Ovary (tissue), 9 donors: ENCODE measurements around the gene CAB39L. TPM values are rescaled to one million over a fixed set of nuclear protein-coding genes. Genes with fewer than 3 reads are reported as not detected.

Experiments
- DNase-seq, 5 donors: peaks; one replicate each; pipeline ENCODE4 v3.0.0-alpha.2; 2019 to 2020
- H3K27ac ChIP-seq, 2 donors: fragments of 200-600 bp; one replicate each; pipeline versions ENCODE4 v1.5.1 to v1.8.0; 2019 to 2022
- H3K27me3 ChIP-seq: fragments of 200-600 bp; one replicate; pipeline ENCODE4 v1.8.0; 2022
- H3K36me3 ChIP-seq: fragments of 200-600 bp; sonication (generic); one replicate; pipeline ENCODE4 v1.5.1; 2019
- H3K4me1 ChIP-seq: one replicate; pipeline ENCODE4 v1.8.1; 2013; ENCODE audit warnings: mild to moderate bottlenecking, moderate library complexity; ENCODE audit not compliant: insufficient read depth
- H3K4me3 ChIP-seq: fragments of 200-600 bp; sonication (generic); one replicate; pipeline ENCODE4 v1.5.1; 2017
- H3K9me3 ChIP-seq, 2 donors: fragments of 200-600 bp in 1 of 2; sonication (generic) in 1 of 2; one replicate each; pipeline versions ENCODE4 v1.5.1 to v1.8.1; 2013 to 2019; ENCODE audit warnings: mild to moderate bottlenecking in 1 of 2, moderate library complexity in 1 of 2
- CTCF ChIP-seq, 3 donors: fragments of 450-650 bp in 2 of 3; fragments of 200-600 bp in 1 of 3; IDR thresholded peaks; one replicate each; pipeline versions ENCODE4 v1.5.1 to v1.8.0; 2016 to 2022; ENCODE audit warnings: antibody characterized with exemption in 3 of 3, mild to moderate bottlenecking in 1 of 3
- EP300 ChIP-seq: sonication (generic); formaldehyde crosslinking; IDR thresholded peaks from one replicate; pipeline ENCODE4 v1.6.1; 2017; ENCODE audit warnings: antibody characterized with exemption
- POLR2A ChIP-seq: fragments of 450-650 bp; IDR thresholded peaks from one replicate; pipeline ENCODE4 v1.6.1; 2017; ENCODE audit warnings: antibody characterized with exemption, mild to moderate bottlenecking, moderate library complexity
- WGBS, 3 donors: extraction: QIAGEN DNeasy Blood & Tissue Kit in 1 of 3; methylation state at CpG; one replicate each; pipeline versions ENCODE4 v1.1.5 to v1.1.7; 2013 to 2017; 5-methylcytosine and 5-hydroxymethylcytosine counted together
- intact Hi-C, 4 donors: fragments of 100-400 bp; cut with DNase I; formaldehyde crosslinking; loops; one replicate each; pipeline versions ENCODE4 v1.11.0 to v1.15.1; 2022 to 2023
- polyA plus RNA-seq, 2 donors: library from polyadenylated mRNA; stranded (reverse); fragments of 200-250 nt in 1 of 2; fragments of 350-450 nt in 1 of 2; fragmentation: Illumina TruSeq in 1 of 2; extraction: RNeasy Lipid Tissue Mini Kit (QIAGEN cat#74804) in 1 of 2; gene quantifications; one replicate each; pipeline ENCODE4 v1.2.3, GENCODE V29; 2013 to 2014
- total RNA-seq, 7 donors: library from RNA; depleted of rRNA in 2 of 7; stranded (reverse); fragments of >200 nt in 2 of 7; fragmentation: NEBNext Ultra II Directional in 3 of 7; extraction: Animal tissue kit (Norgen Biotek cat#: 25700) in 3 of 7; gene quantifications; one replicate each; pipeline versions ENCODE4 v1.1.0 to v1.2.4, GENCODE V29; 2016 to 2023
- donor health status: DM: no; HTN: no; CAD: no; lungs with moderate emphysema.
- donor health status: DM: no; HTN: no; CAD: no.
- donor health status: Bipolar disorder and iron deficiency.
- donor health status: DM: yes; HTN: yes; CAD: no.
- donor health status: DM: no; HTN: no; CAD: no.
- donor health status: DM: yes; HTN: yes; CAD: no.

CAB39L gene
- total and polyA plus RNA-seq, 9 donors = 15.9 to 42.7 (median 24.7) TPM

DNA sequence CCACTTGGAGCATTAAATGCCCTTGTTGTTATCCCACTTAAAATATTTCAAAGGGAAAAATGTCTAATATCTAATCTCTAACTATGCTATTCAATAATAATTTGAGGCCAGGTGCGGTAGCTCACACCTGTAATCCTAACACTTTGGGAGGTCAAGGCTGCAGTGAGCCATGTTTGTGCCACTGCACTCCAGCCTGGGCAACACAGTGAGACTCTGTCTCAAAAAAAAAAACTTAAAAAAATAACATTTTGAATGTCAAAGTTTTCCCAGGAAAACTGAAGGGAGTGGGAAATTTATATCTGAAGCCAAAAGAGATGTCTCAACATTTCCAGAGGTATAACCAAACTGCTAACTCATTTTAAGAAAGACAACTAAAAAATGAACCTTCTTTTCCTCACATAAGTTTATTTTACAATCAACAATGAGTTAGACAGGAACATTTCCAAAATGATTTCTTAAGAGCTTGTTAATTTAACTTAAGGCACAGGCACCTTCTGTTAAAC, 47.9 kb downstream of the CAB39L start:
- intact Hi-C loops = no loop called here
- Histone ChIP-seq H3K36me3 (no peaks in the 10 kb centered on the region), H3K4me1 (no peaks in the 10 kb centered on the region), H3K27me3 (no peaks in the 10 kb centered on the region), H3K9me3 (no peaks in the 10 kb centered on the region), H3K4me3 (no peak overlapping the region), H3K27ac (peak overlapping the region in 1 of 2 donors; percentile 27)
- TF ChIP-seq EP300 (no peak), CTCF (IDR thresholded peaks at IDR 0.05) (no peak), POLR2A (no peak)
- no peak for DNase-seq
- WGBS, 3 donors = 87 to 100% (median 96%) methylated on average over 1 of the region's 1 CpG

DNA sequence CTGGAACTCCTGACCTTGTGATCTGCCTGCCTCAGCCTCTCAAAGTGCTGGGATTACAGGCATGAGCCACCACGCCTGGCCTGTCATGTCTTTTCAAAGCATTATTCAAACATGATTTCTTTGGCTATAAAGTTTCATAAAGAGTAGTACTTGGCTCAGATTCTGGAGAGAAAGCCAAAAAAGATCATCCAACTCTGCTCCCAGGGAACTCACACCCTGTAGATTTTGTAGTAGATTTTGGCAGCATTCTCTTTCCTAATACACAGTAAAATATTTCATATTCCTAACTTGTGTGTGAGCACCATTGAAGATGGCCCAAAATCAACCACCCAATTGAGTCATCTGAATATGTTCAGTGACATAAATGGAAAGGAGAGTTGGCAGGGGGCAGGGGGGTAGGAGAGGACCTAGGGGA, 48.4 kb downstream of the CAB39L start:
- no peak for DNase-seq
- no peaks in the 10 kb centered on the region for H3K27me3 ChIP-seq
- WGBS, 3 donors = 70 to 94% (median 81%) methylated on average over 1 of the region's 1 CpG
- no peaks in the 10 kb centered on the region for H3K36me3 ChIP-seq
- intact Hi-C loops = no loop called here
- no peak overlapping the region for H3K4me3 ChIP-seq
- H3K27ac ChIP-seq = peak overlapping the region in 1 of 2 donors; percentile 27
- H3K9me3 ChIP-seq = no peaks in the 10 kb centered on the region
- H3K4me1 ChIP-seq = no peaks in the 10 kb centered on the region
- TF ChIP-seq EP300 (no peak), POLR2A (no peak)

GRCh38 chr13:49388091-49388635, 55.7 kb downstream of the CAB39L start:
- 43 to 60% (median 55%) methylated on average over 5 of the region's 5 CpGs for WGBS, 3 donors
- Histone ChIP-seq H3K27ac (no peak overlapping the region), H3K4me3 (no peak overlapping the region), H3K27me3 (no peaks in the 10 kb centered on the region), H3K4me1 (no peaks in the 10 kb centered on the region), H3K9me3 (no peaks in the 10 kb centered on the region), H3K36me3 (no peaks in the 10 kb centered on the region)
- intact Hi-C loops = no loop called here
- TF ChIP-seq EP300 = no peak
- no peak for TF ChIP-seq POLR2A
- DNase-seq = no peak

- Histone ChIP-seq H3K9me3 (no peaks in the 10 kb centered on the region), H3K27me3 (no peaks in the 10 kb centered on the region), H3K36me3 (no peaks in the 10 kb centered on the region), H3K27ac (no peak overlapping the region), H3K4me3 (no peak overlapping the region), H3K4me1 (no peaks in the 10 kb centered on the region)
- intact Hi-C loops = no loop called here
- no peak for TF ChIP-seq POLR2A
- TF ChIP-seq EP300 = no peak
- TF ChIP-seq CTCF (IDR thresholded peaks at IDR 0.05) = no peak
- 94 to 96% (median 95%) methylated on average over 2 of the region's 2 CpGs for WGBS, 3 donors
- DNase-seq = no peak
Measured at GRCh38 chr13:49386664-49387063, 57.2 kb downstream of the CAB39L start.

DNA sequence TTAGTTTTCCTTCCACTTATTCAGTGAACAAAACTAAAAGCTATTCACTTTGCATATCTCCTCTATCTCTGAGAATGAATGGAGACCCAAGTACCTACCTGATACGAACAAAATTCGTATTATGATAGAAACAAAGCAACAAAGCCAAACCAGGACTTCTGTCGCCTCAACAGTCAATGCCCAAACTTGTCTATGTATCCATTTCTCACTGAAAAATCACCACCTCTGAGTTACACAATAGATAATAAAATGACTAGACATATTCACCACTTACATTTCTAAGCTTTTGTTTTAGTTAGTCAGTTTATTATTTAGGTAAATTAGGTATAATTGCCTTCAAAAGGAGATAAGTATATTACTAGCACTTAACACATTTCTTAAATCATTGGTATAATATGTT, 67.7 kb downstream of the CAB39L start:
- Histone ChIP-seq H3K4me3 (no peak overlapping the region), H3K27me3 (no peaks in the 10 kb centered on the region), H3K9me3 (no peaks in the 10 kb centered on the region), H3K4me1 (peaks cover 1% of the 10 kb centered on the region), H3K27ac (no peak overlapping the region), H3K36me3 (no peaks in the 10 kb centered on the region)
- WGBS, 3 donors = 65 to 82% (median 79%) methylated on average over 3 of the region's 3 CpGs
- DNase-seq = no peak
- TF ChIP-seq EP300 (no peak), CTCF (IDR thresholded peaks at IDR 0.05) (no peak), POLR2A (no peak)
- intact Hi-C loops = no loop called here
